GM23248 (cell line): ENCODE results near the gene FBXO10. TPM values are rescaled to one million over a fixed set of nuclear protein-coding genes. Genes with fewer than 3 reads are reported as not detected.

Experiments used
- DNase-seq: peaks from one replicate; pipeline ENCODE4 v3.0.0-alpha.2; 2015
- H2AFZ ChIP-seq: fragments of 200-600 bp; sonication (generic); 2 replicates; pipeline ENCODE4 v1.6.1; 2016; ENCODE audit warnings: antibody characterized with exemption
- H3F3A ChIP-seq: fragments of 200-600 bp; sonication (generic); 2 replicates; pipeline ENCODE4 v1.6.1; 2016; ENCODE audit warnings: mild to moderate bottlenecking, antibody characterized with exemption, mixed run types; ENCODE audit not compliant: insufficient read depth
- H3K27ac ChIP-seq: fragments of 200-600 bp; sonication (generic); 2 replicates; pipeline ENCODE4 v1.5.1; 2016; ENCODE audit warnings: mild to moderate bottlenecking
- H3K27me3 ChIP-seq: fragments of 200-600 bp; sonication (generic); replicated peaks from 2 replicates; pipeline ENCODE4 v1.6.1; 2016; ENCODE audit warnings: mild to moderate bottlenecking; ENCODE audit not compliant: insufficient read depth
- H3K36me3 ChIP-seq: fragments of 200-600 bp; sonication (generic); 2 replicates; pipeline ENCODE4 v1.6.1; 2016; ENCODE audit warnings: low read depth, mild to moderate bottlenecking
- H3K4me1 ChIP-seq: fragments of 200-600 bp; sonication (generic); 2 replicates; pipeline ENCODE4 v1.6.1; 2016; ENCODE audit warnings: mild to moderate bottlenecking; ENCODE audit not compliant: insufficient read depth
- H3K4me2 ChIP-seq: fragments of 200-600 bp; sonication (generic); one replicate; pipeline ENCODE4 v1.6.1; 2016; ENCODE audit warnings: mild to moderate bottlenecking; ENCODE audit not compliant: unreplicated experiment
- H3K4me3 ChIP-seq: fragments of 200-600 bp; sonication (generic); 2 replicates; pipeline ENCODE4 v1.5.1; 2016; ENCODE audit warnings: mild to moderate bottlenecking
- H3K79me2 ChIP-seq: fragments of 200-600 bp; sonication (generic); 2 replicates; pipeline ENCODE4 v1.6.1; 2016; ENCODE audit warnings: mild to moderate bottlenecking; ENCODE audit not compliant: insufficient read depth
- H3K9ac ChIP-seq: fragments of 200-600 bp; sonication (generic); 2 replicates; pipeline ENCODE4 v1.6.1; 2016; ENCODE audit warnings: mild to moderate bottlenecking
- H3K9me2 ChIP-seq: fragments of 200-600 bp; sonication (generic); 2 replicates; pipeline ENCODE4 v1.6.1; 2016; ENCODE audit warnings: mixed run types, mild to moderate bottlenecking, moderate library complexity; ENCODE audit not compliant: insufficient read depth
- H3K9me3 ChIP-seq: fragments of 200-600 bp; sonication (generic); one replicate; pipeline ENCODE4 v1.6.1; 2017; ENCODE audit warnings: low read depth
- H4K20me1 ChIP-seq: fragments of 200-600 bp; sonication (generic); 2 replicates; pipeline ENCODE4 v1.6.0; 2016; ENCODE audit not compliant: insufficient read depth
- EZH2 ChIP-seq: fragments of 200-600 bp; sonication (generic); IDR thresholded peaks from 2 replicates; pipeline ENCODE4 v1.6.1; 2018; ENCODE audit warnings: antibody characterized with exemption, mild to moderate bottlenecking; ENCODE audit not compliant: insufficient read depth, poor library complexity, severe bottlenecking
- EZH2phosphoT487 ChIP-seq: fragments of 200-600 bp; sonication (generic); IDR thresholded peaks from 2 replicates; pipeline ENCODE4 v1.6.1; 2018; ENCODE audit warnings: antibody characterized with exemption, moderate library complexity, mild to moderate bottlenecking, low read depth; ENCODE audit not compliant: insufficient read depth
- WGBS, 2 experiments: methylation state at CpG; one replicate each; pipeline ENCODE4 v1.1.6; 2015 to 2017; ENCODE audit warnings: low lambda C conversion rate in 2 of 2, low coverage in 1 of 2; ENCODE audit errors: missing lambda C conversion rate in 2 of 2; 5-methylcytosine and 5-hydroxymethylcytosine counted together
- in situ Hi-C: fragments of 300-500 bp; cut with MboI; formaldehyde crosslinking; loops from 2 replicates; pipeline ENCODE4 v1.15.0; 2020
- polyA plus RNA-seq: library from polyadenylated mRNA; unstranded; fragments of >200 nt; fragmentation: Nextera tagmentation; extraction: Ambion mirVana; gene quantifications from 2 replicates; pipeline ENCODE4 v1.2.1, GENCODE V29; 2016
- total RNA-seq: library from RNA; depleted of rRNA; stranded (reverse); fragments of >200 nt; shearing (Covaris generic); gene quantifications from 2 replicates; pipeline ENCODE4 v1.2.3, GENCODE V29; 2014

The FBXO10 gene
- total and polyA plus RNA-seq, 2 experiments from 2014 or later = 4.4 to 9.9 TPM

DNA sequence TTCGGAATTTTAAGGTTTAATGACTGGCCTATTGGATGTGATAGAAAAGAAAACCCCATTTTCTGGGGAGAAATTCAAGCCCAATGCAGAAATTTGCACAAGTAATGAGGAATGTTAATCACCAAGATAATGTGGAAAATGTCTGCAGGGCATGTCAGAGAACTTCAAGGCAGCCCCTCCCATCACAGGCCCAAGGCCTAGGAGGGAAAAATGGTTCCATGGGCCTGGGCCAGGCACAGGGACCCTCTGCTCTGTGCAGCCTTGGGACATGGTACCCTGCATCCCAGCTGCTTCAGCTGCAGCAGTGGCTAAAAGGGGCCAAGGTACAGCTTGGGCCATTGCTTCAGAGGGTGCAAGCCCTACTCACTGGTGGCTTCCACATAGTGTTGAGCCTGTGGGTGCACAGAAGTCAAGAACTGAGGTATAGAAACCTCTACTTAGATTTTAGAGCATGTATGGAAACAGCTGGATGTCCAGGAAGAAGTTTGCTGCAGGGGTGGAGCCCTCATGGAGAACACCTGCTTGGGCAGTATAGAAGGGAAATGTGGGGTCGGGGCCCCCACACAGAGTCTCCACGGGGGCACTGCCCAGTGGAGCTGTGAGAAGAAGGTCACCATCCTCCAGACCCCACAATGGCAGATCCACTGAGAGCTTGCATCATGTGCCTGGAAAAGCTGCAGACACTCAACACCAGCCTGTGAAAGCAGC lies 12.2 kb downstream of the FBXO10 start:
- DNase-seq = no peak
- no peak overlapping the region for H2AFZ ChIP-seq
- H3K4me2 ChIP-seq = no peak overlapping the region
- no peaks in the 10 kb centered on the region for H3K9me3 ChIP-seq
- no peaks in the 10 kb centered on the region for H4K20me1 ChIP-seq
- in situ Hi-C loops = no loop called here
- no peak overlapping the region for H3K9ac ChIP-seq
- WGBS, 2 experiments = 69 to 75% methylated on average over 3 of the region's 3 CpGs
- H3K4me3 ChIP-seq = no peak overlapping the region
- no peaks in the 10 kb centered on the region for H3K4me1 ChIP-seq
- TF ChIP-seq EZH2 = no peak
- no peaks in the 10 kb centered on the region for H3F3A ChIP-seq
- H3K79me2 ChIP-seq = peaks cover 29% of the 10 kb centered on the region
- no peaks in the 10 kb centered on the region for H3K9me2 ChIP-seq
- no peaks in the 10 kb centered on the region for H3K36me3 ChIP-seq
- no peaks in the 10 kb centered on the region for H3K27me3 ChIP-seq
- no peak overlapping the region for H3K27ac ChIP-seq

GRCh38 chr9:37562826-37563225 lies 13.4 kb downstream of the FBXO10 start:
- H3K4me1 ChIP-seq = no peaks in the 10 kb centered on the region
- in situ Hi-C loops = no loop called here
- no peak overlapping the region for H2AFZ ChIP-seq
- H3K4me2 ChIP-seq = no peak overlapping the region
- WGBS, 2 experiments = 38 to 58% methylated on average over 1 of the region's 1 CpG
- no peaks in the 10 kb centered on the region for H3K27me3 ChIP-seq
- no peaks in the 10 kb centered on the region for H3K9me2 ChIP-seq
- H4K20me1 ChIP-seq = no peaks in the 10 kb centered on the region
- TF ChIP-seq EZH2phosphoT487 (no peak), EZH2 (no peak)
- no peaks in the 10 kb centered on the region for H3F3A ChIP-seq
- H3K79me2 ChIP-seq = peaks cover 22% of the 10 kb centered on the region; the same call in 1 of the 2 replicates
- no peak overlapping the region for H3K9ac ChIP-seq
- H3K36me3 ChIP-seq = no peaks in the 10 kb centered on the region
- H3K9me3 ChIP-seq = no peaks in the 10 kb centered on the region
- DNase-seq = no peak
- no peak overlapping the region for H3K27ac ChIP-seq
- no peak overlapping the region for H3K4me3 ChIP-seq

GRCh38 chr9:37561682-37562081 lies 14.5 kb downstream of the FBXO10 start:
- DNase-seq = no peak
- TF ChIP-seq EZH2 (no peak), EZH2phosphoT487 (no peak)
- H3K79me2 ChIP-seq = peaks cover 20% of the 10 kb centered on the region; the same call in 1 of the 2 replicates

GRCh38 chr9:37559855-37560592 lies 16.2 kb downstream of the FBXO10 start:
- H3K9me3 ChIP-seq = no peaks in the 10 kb centered on the region
- WGBS, 2 experiments = 96 to 98% methylated on average over 5 of the region's 5 CpGs
- TF ChIP-seq EZH2phosphoT487 = no peak
- no peak for TF ChIP-seq EZH2
- H4K20me1 ChIP-seq = no peaks in the 10 kb centered on the region
- H3K27ac ChIP-seq = no peak overlapping the region
- no peak for DNase-seq
- peaks cover 16% of the 10 kb centered on the region; the same call in 1 of the 2 replicates for H3K79me2 ChIP-seq
- no peaks in the 10 kb centered on the region for H3K27me3 ChIP-seq
- no peak overlapping the region for H2AFZ ChIP-seq
- no peak overlapping the region for H3K9ac ChIP-seq
- H3K9me2 ChIP-seq = no peaks in the 10 kb centered on the region
- in situ Hi-C loops = no loop called here
- H3K4me3 ChIP-seq = no peak overlapping the region
- H3K4me1 ChIP-seq = peaks cover 7% of the 10 kb centered on the region; the same call in 1 of the 2 replicates
- H3K36me3 ChIP-seq = no peaks in the 10 kb centered on the region
- no peaks in the 10 kb centered on the region for H3F3A ChIP-seq
- no peak overlapping the region for H3K4me2 ChIP-seq

More at GRCh38 chr9:37561682-37562081, 14.5 kb downstream of the FBXO10 start:
- no peak overlapping the region for H3K4me2 ChIP-seq
- H3F3A ChIP-seq = no peaks in the 10 kb centered on the region
- H3K9me2 ChIP-seq = no peaks in the 10 kb centered on the region
- H3K4me1 ChIP-seq = no peaks in the 10 kb centered on the region
- no peak overlapping the region for H2AFZ ChIP-seq
- in situ Hi-C loops = no loop called here
- H4K20me1 ChIP-seq = no peaks in the 10 kb centered on the region
- H3K9ac ChIP-seq = no peak overlapping the region
- no peaks in the 10 kb centered on the region for H3K9me3 ChIP-seq
- no peaks in the 10 kb centered on the region for H3K27me3 ChIP-seq
- 98% methylated on average over 2 of the region's 2 CpGs for WGBS, 2 experiments
- H3K4me3 ChIP-seq = no peak overlapping the region
- H3K36me3 ChIP-seq = no peaks in the 10 kb centered on the region
- H3K27ac ChIP-seq = no peak overlapping the region
